Measurements from ENCODE around the gene CHST9.

The CHST9 gene

GRCh38 chr18:26925313-26925712 lies 259.8 kb downstream of the CHST9 start:
- DNase-seq, result no peak

DNA sequence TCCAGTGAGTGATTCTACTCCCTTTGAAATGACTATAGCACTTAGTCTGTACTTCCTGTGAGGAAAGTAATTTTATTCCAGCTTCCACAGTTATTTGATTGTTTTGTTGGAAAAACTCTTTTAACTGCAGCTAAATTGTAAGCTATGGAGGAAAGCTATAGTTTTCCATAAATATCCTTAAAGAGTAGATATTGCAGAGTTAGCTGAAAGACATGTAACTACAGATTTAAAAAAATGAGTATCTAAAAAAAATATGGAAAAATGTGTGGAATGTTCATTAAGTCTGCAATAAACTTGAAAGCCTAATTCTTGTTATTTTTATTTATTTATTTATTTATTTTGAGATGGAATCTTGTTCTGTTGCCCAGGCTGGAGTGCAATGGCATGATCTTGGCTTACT lies 262.8 kb downstream of the CHST9 start:
- DNase-seq, result no peak

DNA sequence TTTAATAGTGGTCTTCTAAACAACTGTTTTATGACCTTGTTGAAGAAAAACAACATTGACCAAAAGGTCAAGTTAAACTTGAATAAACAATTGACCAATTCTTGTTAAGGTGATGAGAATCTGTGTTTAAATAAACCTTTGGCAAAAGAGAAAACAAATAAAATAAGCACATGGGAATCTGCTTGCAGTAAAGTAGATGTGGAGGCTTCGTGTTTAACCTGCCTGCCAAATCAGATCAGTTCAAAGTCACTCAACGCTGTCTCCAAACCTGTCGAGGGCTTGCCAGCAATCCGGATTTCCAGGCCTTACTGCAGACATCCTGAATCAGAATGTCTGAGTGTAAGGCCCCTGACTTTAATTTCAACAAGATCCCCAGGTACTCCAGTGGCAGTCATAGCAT lies 264.5 kb downstream of the CHST9 start:
- DNase-seq, result no peak

GRCh38 chr18:26919627-26920026 lies 265.5 kb downstream of the CHST9 start:
- no peak for DNase-seq

DNA sequence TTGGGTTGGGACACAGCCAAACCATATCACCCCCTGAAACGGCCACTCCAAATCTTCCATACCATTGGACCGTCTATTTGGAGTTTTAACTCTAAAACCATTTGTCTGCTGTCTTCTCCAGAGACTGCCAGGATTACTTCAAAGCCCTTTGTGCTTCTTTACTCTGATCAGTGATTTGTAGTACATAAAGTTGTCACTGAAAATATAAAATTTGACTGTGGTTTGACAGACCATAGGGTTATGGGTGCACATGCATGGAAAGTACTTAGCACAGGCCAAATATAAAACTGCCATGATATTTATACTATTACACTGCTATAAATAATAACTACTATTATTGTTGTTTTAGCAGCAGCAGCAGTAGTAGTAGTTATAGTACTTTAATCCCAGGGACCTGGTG lies 265.9 kb downstream of the CHST9 start:
- no peak for DNase-seq

GRCh38 chr18:26911840-26912239 lies 273.3 kb downstream of the CHST9 start:
- no peak for DNase-seq

DNA sequence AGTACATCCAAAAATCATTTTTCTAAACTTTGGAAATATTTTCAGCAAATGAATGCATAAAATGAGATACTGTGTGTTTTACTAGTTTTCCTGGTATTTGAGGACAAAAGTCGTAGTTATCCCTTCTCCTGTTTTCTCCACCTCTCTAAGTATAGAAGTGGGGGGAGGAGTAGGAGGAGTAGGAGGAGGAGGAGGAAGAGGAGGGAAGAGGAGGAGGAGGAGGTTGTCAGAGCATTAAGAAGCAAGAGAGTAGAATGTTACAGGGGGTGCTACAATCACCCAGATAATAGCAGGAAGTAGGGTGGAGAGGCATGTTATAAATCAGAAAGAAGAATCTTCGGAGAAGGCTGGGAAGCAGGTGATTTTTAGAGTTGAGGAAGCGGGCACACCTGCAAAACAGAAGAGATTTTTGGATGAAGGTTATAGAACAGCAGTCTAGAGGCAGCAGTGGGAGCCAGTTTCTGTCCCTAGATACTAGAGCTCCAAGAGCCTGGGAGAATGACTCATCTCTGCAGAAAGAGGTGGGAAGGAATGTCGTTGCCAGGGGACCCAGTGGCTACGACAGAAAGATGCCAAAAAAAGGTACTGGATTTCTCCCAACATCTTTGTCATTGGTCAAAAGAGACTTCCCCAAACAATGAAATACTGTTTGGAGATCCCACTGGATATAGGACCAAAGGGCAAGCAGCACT lies 275.4 kb downstream of the CHST9 start:
- no peak for DNase-seq

GRCh38 chr18:26908906-26909305 lies 276.2 kb downstream of the CHST9 start:
- DNase-seq, result no peak

GRCh38 chr18:26902291-26902690 lies 282.8 kb downstream of the CHST9 start:
- DNase-seq, result no peak

DNA sequence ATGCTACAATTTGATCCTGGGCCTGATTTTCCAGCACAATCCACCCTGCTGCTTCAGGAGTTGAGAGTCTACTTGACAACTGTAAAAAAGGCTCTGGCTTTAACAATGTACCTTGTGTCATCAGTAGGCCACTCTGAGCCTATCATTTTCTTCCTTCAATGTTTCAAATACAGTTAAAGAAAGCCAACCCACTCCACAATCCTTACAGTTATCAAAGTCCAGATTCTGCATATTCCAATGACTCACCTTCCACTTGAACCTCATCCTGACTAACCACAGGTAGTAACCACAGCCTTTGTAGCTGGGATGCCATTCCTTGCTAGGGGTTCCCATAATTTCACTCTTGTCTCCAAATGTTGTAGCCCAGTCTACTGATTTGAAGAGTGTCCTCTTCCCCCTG lies 284.1 kb downstream of the CHST9 start:
- no peak for DNase-seq

- no peak for DNase-seq
Observed at GRCh38 chr18:26894426-26894825, 290.7 kb downstream of the CHST9 start.

DNA sequence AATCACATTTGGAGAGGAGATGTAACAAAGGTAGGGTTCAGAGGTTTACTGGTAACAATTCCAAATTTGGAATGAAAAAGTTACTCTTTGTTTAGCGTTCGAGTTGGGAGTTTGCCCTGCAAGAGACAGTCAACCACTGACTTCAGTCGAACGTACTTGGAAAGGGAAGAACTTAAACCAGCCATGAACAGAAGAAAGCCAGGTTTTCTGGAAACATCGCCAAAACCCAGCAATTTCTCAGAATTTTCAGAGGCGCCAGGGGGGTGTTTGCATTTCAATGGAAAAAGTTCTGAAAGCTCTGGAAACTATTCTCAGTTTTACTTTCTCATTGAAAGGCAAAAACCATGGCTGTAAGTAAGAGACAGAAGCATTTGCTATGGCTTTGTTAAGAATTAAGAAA lies 291.1 kb downstream of the CHST9 start:
- DNase-seq, result no peak

DNA sequence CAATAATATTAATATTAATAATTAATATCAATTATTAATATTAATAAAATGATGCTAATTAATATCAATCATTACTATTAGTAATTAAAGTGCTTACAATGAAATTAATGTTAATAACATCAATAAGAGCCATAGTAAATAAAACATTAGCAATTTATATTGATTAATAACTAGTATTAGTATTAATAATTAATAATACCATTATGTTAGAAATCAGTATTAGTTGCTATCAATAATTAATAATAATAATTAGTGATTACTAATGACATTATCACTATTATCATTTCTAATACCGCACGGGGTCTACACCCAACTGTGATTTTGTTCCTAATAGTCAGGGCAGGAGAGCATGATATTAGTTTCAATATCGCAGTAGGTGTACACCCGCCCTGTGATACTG lies 296.8 kb downstream of the CHST9 start:
- DNase-seq, result no peak

- no peak for DNase-seq
Observed at GRCh38 chr18:26875040-26875654, 310.0 kb downstream of the CHST9 start.

GRCh38 chr18:26874283-26874682 lies 310.8 kb downstream of the CHST9 start:
- DNase-seq, result no peak

DNA sequence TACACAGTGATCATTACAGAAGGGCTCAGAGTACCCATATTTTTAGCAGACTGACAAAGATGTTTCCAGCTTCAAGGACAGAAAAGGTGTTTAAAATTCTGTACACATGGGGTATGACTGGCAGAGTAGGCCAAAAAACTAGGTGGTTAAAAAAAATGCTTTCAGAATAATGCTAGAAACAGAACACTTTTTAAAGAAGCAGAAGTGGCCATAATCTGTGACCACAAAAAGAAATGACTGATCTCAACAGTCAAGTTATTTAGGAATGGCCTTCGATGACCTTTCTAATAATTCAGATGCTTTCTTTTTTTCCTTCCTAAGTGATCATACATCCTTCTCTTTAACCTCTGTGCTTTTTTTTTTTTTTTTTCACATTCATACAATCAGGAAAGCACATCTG lies 315.5 kb downstream of the CHST9 start:
- DNase-seq, result no peak

- DNase-seq, result no peak
Observed at GRCh38 chr18:26868968-26869586, 316.0 kb downstream of the CHST9 start.

- DNase-seq, result no peak
Observed at GRCh38 chr18:26867471-26867870, 317.6 kb downstream of the CHST9 start.

GRCh38 chr18:26865557-26865956 lies 319.6 kb downstream of the CHST9 start, which contains the start of gene AQP4:
AQP4 (minus strand) TSS chr18:26865707; CDS start chr18:26865689, 18 bp downstream.
- no peak for DNase-seq

GRCh38 chr18:26864658-26865057 lies 320.4 kb downstream of the CHST9 start:
- DNase-seq, result no peak

- DNase-seq, result no peak
Observed at GRCh38 chr18:26863921-26864497, 321.1 kb downstream of the CHST9 start.

DNA sequence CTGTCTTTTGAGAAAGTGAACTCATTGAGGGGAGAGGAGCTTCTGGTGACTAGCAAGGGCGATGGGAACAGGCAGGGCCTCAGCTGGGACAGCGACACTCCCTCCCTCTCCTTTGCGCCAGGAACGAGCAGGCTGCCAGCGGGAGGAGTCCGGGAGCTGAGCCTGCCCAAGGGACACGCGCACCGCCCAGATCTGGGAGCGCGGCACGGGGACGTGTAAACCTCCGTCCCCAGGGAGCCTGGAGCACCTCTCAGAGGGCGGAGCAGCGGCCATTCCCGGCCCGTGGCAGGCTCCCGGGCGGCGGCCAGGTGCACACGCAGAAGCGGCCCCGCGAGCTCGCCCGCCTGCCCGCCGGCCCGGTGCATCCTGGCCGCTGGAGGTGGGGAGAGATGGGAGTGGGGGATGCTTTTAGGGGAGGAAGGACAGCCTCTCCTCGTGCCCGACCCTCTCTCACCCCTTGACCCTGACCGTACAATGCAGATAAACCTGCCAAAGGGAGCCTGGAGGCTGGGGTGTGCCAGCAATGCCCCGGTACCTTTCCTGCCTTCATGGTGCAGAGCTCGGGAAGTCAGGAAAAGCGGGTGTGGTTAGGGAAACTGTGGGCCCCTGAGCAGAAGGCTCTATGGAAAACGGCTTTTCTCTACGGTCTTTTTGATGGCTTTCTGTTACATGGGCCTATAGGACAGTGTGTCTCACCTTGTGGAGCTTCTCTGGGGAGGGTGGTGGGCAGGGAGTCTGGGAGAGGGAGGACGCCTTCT lies 321.8 kb downstream of the CHST9 start:
- no peak for DNase-seq

GRCh38 chr18:26862084-26862483 lies 323.0 kb downstream of the CHST9 start:
- no peak for DNase-seq
